Measurements from ENCODE around the gene POU6F2.

POU6F2 gene

DNA sequence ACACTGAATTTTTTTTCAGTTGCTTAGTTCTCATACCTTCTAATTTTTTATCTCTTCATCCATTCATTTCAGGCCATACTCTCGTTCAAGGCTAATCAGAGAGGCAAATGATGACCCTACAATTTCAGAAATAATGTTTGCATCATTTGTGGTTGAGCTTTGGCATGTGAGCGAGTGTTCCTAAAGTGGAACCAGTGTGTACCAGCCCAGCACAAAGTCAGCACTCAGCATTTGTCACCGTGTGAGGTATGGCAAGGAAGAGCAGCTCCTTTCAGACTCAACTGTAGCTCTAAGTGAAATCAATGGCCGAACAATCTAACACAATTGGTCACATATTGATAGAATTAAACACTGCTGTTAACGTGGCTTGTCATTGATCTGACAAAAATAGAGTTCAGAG lies 154.6 kb downstream of the POU6F2 start:
- no peak overlapping the region for H3K9ac ChIP-seq (ENCODE audit: low read depth, low read length)
- no peaks in the 10 kb centered on the region for H3K9me3 ChIP-seq (ENCODE audit: insufficient read depth, low read depth, low read length)
- no peak overlapping the region for H3K27ac ChIP-seq (ENCODE audit: low read length)
- no peaks in the 10 kb centered on the region for H3K36me3 ChIP-seq (ENCODE audit: insufficient read depth, low read depth, low read length)
- H3K4me3 ChIP-seq (ENCODE audit: low read length): no peak overlapping the region
- no peaks in the 10 kb centered on the region for H3K27me3 ChIP-seq (ENCODE audit: insufficient read depth, low read length)
- no peaks in the 10 kb centered on the region for H3K4me1 ChIP-seq (ENCODE audit: insufficient read depth, low read length)

- Histone ChIP-seq H3K27ac (ENCODE audit: low read length) (no peak overlapping the region), H3K9me3 (ENCODE audit: insufficient read depth, low read depth, low read length) (no peaks in the 10 kb centered on the region), H3K9ac (ENCODE audit: low read depth, low read length) (no peak overlapping the region), H3K4me3 (ENCODE audit: low read length) (no peak overlapping the region), H3K27me3 (ENCODE audit: insufficient read depth, low read length) (no peaks in the 10 kb centered on the region), H3K4me1 (ENCODE audit: insufficient read depth, low read length) (no peaks in the 10 kb centered on the region), H3K36me3 (ENCODE audit: insufficient read depth, low read depth, low read length) (no peaks in the 10 kb centered on the region)
Observed at GRCh38 chr7:39133088-39133487, 155.4 kb downstream of the POU6F2 start.

- H3K4me3 ChIP-seq (ENCODE audit: low read length): no peak overlapping the region
- no peaks in the 10 kb centered on the region for H3K9me3 ChIP-seq (ENCODE audit: insufficient read depth, low read depth, low read length)
- no peak overlapping the region for H3K27ac ChIP-seq (ENCODE audit: low read length)
- H3K27me3 ChIP-seq (ENCODE audit: insufficient read depth, low read length): no peaks in the 10 kb centered on the region
- H3K4me1 ChIP-seq (ENCODE audit: insufficient read depth, low read length): no peaks in the 10 kb centered on the region
- H3K36me3 ChIP-seq (ENCODE audit: insufficient read depth, low read depth, low read length): no peaks in the 10 kb centered on the region
- no peak overlapping the region for H3K9ac ChIP-seq (ENCODE audit: low read depth, low read length)
Observed at GRCh38 chr7:39137480-39137879, 159.8 kb downstream of the POU6F2 start.

DNA sequence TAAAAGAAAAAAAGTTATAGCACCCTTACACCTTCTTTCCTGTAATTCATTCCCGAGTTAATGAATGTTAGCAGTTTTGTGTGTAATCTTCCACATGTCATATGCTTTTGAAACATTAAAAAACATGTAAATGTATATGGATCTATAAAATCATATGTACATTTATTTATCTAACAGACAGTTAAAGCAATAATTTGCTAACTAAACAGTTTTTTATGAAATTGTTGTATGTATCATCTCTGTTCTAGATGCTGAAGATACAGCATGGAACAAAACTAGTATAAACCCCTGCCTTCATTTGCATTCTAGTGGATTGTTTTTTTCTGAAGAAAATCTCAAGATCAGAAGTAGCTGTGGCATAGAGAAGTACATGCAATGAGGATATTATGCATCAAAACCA lies 165.0 kb downstream of the POU6F2 start:
- no peaks in the 10 kb centered on the region for H3K9me3 ChIP-seq (ENCODE audit: insufficient read depth, low read depth, low read length)
- H3K9ac ChIP-seq (ENCODE audit: low read depth, low read length): no peak overlapping the region
- no peaks in the 10 kb centered on the region for H3K4me1 ChIP-seq (ENCODE audit: insufficient read depth, low read length)
- H3K36me3 ChIP-seq (ENCODE audit: insufficient read depth, low read depth, low read length): no peaks in the 10 kb centered on the region
- no peak overlapping the region for H3K4me3 ChIP-seq (ENCODE audit: low read length)
- H3K27me3 ChIP-seq (ENCODE audit: insufficient read depth, low read length): no peaks in the 10 kb centered on the region
- no peak overlapping the region for H3K27ac ChIP-seq (ENCODE audit: low read length)

GRCh38 chr7:39144420-39144819 lies 166.7 kb downstream of the POU6F2 start:
- Histone ChIP-seq H3K9ac (ENCODE audit: low read depth, low read length) (no peak overlapping the region), H3K36me3 (ENCODE audit: insufficient read depth, low read depth, low read length) (no peaks in the 10 kb centered on the region), H3K4me1 (ENCODE audit: insufficient read depth, low read length) (no peaks in the 10 kb centered on the region), H3K4me3 (ENCODE audit: low read length) (no peak overlapping the region), H3K9me3 (ENCODE audit: insufficient read depth, low read depth, low read length) (no peaks in the 10 kb centered on the region), H3K27ac (ENCODE audit: low read length) (no peak overlapping the region), H3K27me3 (ENCODE audit: insufficient read depth, low read length) (no peaks in the 10 kb centered on the region)

DNA sequence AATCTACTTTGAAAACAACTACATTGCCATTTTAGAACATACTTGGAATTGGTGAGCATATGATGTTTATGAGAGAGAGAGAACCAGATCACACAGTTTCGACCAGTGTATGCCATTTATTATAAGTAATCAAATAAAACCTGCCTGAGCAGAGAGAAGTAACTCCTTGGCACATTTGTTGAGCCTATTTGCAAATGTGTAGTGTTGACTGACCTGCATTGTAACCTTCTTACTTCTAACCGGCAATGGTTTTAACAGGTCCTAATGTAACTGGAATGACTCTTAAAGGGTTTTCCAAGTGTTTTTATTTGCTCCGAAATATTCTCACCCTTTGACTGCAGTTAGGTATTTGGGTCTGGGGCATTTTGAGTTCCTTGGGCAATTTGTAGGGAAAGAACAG lies 167.6 kb downstream of the POU6F2 start:
- H3K27me3 ChIP-seq (ENCODE audit: insufficient read depth, low read length): no peaks in the 10 kb centered on the region
- H3K36me3 ChIP-seq (ENCODE audit: insufficient read depth, low read depth, low read length): no peaks in the 10 kb centered on the region

DNA sequence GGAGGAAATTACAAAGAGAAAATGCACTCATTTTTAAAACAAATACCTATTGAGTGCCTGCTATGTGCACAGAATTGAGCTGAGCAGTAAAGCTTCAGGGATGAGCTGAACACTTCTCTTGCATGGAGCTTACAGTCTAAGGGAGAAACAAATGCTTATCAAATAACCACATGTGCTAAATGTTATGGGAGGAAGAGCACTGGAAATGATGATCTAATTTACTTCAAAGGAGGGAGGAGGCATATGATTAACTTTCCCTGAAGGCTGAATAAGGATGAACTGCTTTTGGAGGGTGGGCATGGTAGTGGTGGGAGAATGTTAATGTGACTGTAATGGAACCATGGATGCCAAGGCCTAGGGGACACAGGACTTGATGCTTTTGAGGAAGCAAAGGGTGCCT lies 168.2 kb downstream of the POU6F2 start:
- Histone ChIP-seq H3K9ac (ENCODE audit: low read depth, low read length) (no peak overlapping the region), H3K4me3 (ENCODE audit: low read length) (no peak overlapping the region), H3K9me3 (ENCODE audit: insufficient read depth, low read depth, low read length) (no peaks in the 10 kb centered on the region), H3K27ac (ENCODE audit: low read length) (no peak overlapping the region), H3K36me3 (ENCODE audit: insufficient read depth, low read depth, low read length) (no peaks in the 10 kb centered on the region), H3K4me1 (ENCODE audit: insufficient read depth, low read length) (no peaks in the 10 kb centered on the region), H3K27me3 (ENCODE audit: insufficient read depth, low read length) (no peaks in the 10 kb centered on the region)

More for the DNA sequence above, 167.6 kb downstream of the POU6F2 start:
- Histone ChIP-seq H3K9me3 (ENCODE audit: insufficient read depth, low read depth, low read length) (no peaks in the 10 kb centered on the region), H3K4me1 (ENCODE audit: insufficient read depth, low read length) (no peaks in the 10 kb centered on the region), H3K27ac (ENCODE audit: low read length) (no peak overlapping the region), H3K4me3 (ENCODE audit: low read length) (no peak overlapping the region), H3K9ac (ENCODE audit: low read depth, low read length) (no peak overlapping the region)

- Histone ChIP-seq H3K27me3 (ENCODE audit: insufficient read depth, low read length) (no peaks in the 10 kb centered on the region), H3K9ac (ENCODE audit: low read depth, low read length) (no peak overlapping the region), H3K36me3 (ENCODE audit: insufficient read depth, low read depth, low read length) (no peaks in the 10 kb centered on the region), H3K9me3 (ENCODE audit: insufficient read depth, low read depth, low read length) (no peaks in the 10 kb centered on the region), H3K27ac (ENCODE audit: low read length) (no peak overlapping the region), H3K4me3 (ENCODE audit: low read length) (no peak overlapping the region), H3K4me1 (ENCODE audit: insufficient read depth, low read length) (no peaks in the 10 kb centered on the region)
Observed at GRCh38 chr7:39152701-39153100, 175.0 kb downstream of the POU6F2 start.

- H3K27me3 ChIP-seq (ENCODE audit: insufficient read depth, low read length): no peaks in the 10 kb centered on the region
- H3K4me1 ChIP-seq (ENCODE audit: insufficient read depth, low read length): no peaks in the 10 kb centered on the region
- no peaks in the 10 kb centered on the region for H3K9me3 ChIP-seq (ENCODE audit: insufficient read depth, low read depth, low read length)
- H3K36me3 ChIP-seq (ENCODE audit: insufficient read depth, low read depth, low read length): no peaks in the 10 kb centered on the region
- H3K4me3 ChIP-seq (ENCODE audit: low read length): no peak overlapping the region
- no peak overlapping the region for H3K27ac ChIP-seq (ENCODE audit: low read length)
- no peak overlapping the region for H3K9ac ChIP-seq (ENCODE audit: low read depth, low read length)
Observed at GRCh38 chr7:39153113-39153512, 175.4 kb downstream of the POU6F2 start.

DNA sequence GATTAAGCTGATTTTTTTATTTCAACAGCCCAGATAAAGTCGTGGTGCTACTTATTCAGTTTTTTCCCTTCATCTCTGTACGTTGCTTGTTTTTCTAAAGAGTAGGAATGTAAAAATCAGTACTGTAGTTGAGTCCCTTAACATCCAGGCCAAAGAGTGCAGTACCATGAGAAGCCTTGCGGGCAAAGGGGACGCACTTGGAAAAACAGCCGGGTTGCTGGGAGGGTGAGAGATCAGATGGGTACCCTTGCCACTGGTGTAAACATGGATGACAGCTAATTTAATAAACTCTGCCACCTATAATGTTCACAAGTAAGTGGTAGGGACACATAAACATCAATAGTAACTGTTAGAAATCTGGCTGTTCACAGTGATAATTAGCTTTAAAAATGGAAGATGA lies 175.9 kb downstream of the POU6F2 start:
- no peaks in the 10 kb centered on the region for H3K27me3 ChIP-seq (ENCODE audit: insufficient read depth, low read length)
- no peaks in the 10 kb centered on the region for H3K36me3 ChIP-seq (ENCODE audit: insufficient read depth, low read depth, low read length)
- H3K4me1 ChIP-seq (ENCODE audit: insufficient read depth, low read length): no peaks in the 10 kb centered on the region
- H3K4me3 ChIP-seq (ENCODE audit: low read length): no peak overlapping the region
- no peak overlapping the region for H3K27ac ChIP-seq (ENCODE audit: low read length)
- no peaks in the 10 kb centered on the region for H3K9me3 ChIP-seq (ENCODE audit: insufficient read depth, low read depth, low read length)
- no peak overlapping the region for H3K9ac ChIP-seq (ENCODE audit: low read depth, low read length)

DNA sequence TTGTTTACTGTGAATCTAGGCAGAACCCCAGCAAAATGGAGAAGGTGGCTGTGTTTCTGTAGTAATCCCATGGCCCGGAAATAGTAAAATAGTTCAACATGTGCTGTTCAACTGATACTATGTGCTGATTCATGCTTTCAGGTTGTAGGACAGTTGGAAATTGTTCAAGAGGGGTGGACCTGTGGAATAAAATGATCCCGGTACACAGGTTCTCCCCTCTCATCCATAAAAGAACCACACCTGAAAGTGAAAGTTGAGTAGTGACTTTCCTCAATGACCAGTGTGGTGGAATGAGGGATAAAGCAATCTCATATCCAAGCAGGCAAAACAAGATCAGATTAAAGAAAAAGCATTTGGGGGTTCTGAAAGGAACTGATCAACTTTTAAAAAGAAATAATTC lies 177.1 kb downstream of the POU6F2 start:
- no peak overlapping the region for H3K4me3 ChIP-seq (ENCODE audit: low read length)
- H3K27me3 ChIP-seq (ENCODE audit: insufficient read depth, low read length): no peaks in the 10 kb centered on the region
- H3K9ac ChIP-seq (ENCODE audit: low read depth, low read length): no peak overlapping the region
- no peak overlapping the region for H3K27ac ChIP-seq (ENCODE audit: low read length)
- no peaks in the 10 kb centered on the region for H3K36me3 ChIP-seq (ENCODE audit: insufficient read depth, low read depth, low read length)
- no peaks in the 10 kb centered on the region for H3K4me1 ChIP-seq (ENCODE audit: insufficient read depth, low read length)
- H3K9me3 ChIP-seq (ENCODE audit: insufficient read depth, low read depth, low read length): no peaks in the 10 kb centered on the region

- Histone ChIP-seq H3K4me3 (ENCODE audit: low read length) (no peak overlapping the region), H3K27me3 (ENCODE audit: insufficient read depth, low read length) (no peaks in the 10 kb centered on the region), H3K27ac (ENCODE audit: low read length) (no peak overlapping the region), H3K9ac (ENCODE audit: low read depth, low read length) (no peak overlapping the region), H3K4me1 (ENCODE audit: insufficient read depth, low read length) (no peaks in the 10 kb centered on the region), H3K9me3 (ENCODE audit: insufficient read depth, low read depth, low read length) (no peaks in the 10 kb centered on the region), H3K36me3 (ENCODE audit: insufficient read depth, low read depth, low read length) (no peaks in the 10 kb centered on the region)
Observed at GRCh38 chr7:39158367-39158766, 180.7 kb downstream of the POU6F2 start.

DNA sequence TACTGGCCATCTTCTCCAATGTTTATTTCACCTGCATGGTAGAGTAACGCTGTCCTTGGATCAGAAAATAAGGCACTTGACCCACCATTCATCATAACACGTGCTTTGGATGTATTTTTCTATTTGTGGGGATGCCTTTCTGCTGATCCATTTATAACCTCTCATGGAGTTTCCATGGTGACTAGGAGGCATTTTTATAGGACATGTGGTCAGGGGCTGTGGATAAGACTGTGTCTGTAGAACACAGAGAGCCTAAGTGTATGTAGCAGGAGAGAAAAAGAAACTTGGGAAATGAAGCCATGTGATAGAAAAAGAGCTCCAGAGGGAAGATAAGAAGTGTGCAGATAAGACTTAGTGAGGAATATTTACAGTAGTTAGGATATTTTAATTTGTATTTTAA lies 184.2 kb downstream of the POU6F2 start:
- Histone ChIP-seq H3K27me3 (ENCODE audit: insufficient read depth, low read length) (no peaks in the 10 kb centered on the region), H3K4me1 (ENCODE audit: insufficient read depth, low read length) (no peaks in the 10 kb centered on the region), H3K27ac (ENCODE audit: low read length) (no peak overlapping the region), H3K9ac (ENCODE audit: low read depth, low read length) (no peak overlapping the region), H3K36me3 (ENCODE audit: insufficient read depth, low read depth, low read length) (no peaks in the 10 kb centered on the region), H3K9me3 (ENCODE audit: insufficient read depth, low read depth, low read length) (no peaks in the 10 kb centered on the region), H3K4me3 (ENCODE audit: low read length) (no peak overlapping the region)
